Activated CD4-positive, alpha-beta T cell treated with anti-CD3 and anti-CD28 coated beads for 1 hour (primary cell): ENCODE results near the gene EPS8L1.
"Not testable (repeated sequence)": the region's sequence is repeated elsewhere in the genome, so short reads cannot be mapped to it uniquely, and the experiment has no call there.

Experiments
- DNase-seq: peaks from one replicate; pipeline ENCODE4 v3.0.0-alpha.2; 2020

EPS8L1 gene

DNA sequence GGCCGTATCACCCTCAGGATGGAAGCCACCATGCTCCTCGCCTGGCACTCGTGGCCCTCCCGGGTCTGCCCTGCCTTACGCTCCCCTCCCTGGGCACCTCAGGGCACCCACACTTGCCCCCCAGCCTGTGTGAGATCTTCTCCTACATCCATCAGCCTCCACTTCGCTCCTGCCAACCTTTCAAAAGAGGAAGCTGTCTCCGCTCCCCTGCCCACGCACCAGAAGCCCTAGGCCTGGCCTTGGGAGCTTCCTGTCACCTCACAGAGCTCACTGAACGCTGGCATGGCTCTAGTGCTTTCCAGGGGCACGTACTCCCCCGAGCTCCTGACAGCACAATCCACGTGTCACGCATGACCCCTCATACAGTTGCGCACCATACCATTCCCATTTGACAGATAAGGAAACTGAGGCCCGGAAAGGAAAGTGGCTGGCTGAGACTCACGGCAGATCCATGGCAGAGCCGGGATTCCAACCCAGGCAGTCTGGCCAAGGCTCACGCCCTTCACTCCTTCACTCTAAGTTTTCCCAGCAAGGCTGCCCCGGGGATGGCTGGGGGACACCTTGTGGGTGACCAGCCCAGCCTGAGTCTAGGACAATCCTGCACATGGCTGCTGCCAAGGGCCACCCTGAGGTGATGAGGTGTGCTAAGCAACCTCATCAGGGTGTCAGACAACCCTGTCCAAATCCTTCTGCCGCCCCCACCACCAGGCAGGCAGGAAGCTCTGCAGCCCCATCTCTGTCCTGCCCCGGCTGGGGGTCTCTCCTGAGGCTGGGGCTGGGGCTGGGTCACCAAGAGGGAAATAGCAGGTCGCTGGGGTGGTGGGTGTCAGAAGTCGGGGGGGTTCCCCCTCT, 22.4 kb downstream of the EPS8L1 start:
- DNase-seq: no peak

- no peak for DNase-seq
Observed at GRCh38 chr19:55098716-55099556, 23.3 kb downstream of the EPS8L1 start.

DNA sequence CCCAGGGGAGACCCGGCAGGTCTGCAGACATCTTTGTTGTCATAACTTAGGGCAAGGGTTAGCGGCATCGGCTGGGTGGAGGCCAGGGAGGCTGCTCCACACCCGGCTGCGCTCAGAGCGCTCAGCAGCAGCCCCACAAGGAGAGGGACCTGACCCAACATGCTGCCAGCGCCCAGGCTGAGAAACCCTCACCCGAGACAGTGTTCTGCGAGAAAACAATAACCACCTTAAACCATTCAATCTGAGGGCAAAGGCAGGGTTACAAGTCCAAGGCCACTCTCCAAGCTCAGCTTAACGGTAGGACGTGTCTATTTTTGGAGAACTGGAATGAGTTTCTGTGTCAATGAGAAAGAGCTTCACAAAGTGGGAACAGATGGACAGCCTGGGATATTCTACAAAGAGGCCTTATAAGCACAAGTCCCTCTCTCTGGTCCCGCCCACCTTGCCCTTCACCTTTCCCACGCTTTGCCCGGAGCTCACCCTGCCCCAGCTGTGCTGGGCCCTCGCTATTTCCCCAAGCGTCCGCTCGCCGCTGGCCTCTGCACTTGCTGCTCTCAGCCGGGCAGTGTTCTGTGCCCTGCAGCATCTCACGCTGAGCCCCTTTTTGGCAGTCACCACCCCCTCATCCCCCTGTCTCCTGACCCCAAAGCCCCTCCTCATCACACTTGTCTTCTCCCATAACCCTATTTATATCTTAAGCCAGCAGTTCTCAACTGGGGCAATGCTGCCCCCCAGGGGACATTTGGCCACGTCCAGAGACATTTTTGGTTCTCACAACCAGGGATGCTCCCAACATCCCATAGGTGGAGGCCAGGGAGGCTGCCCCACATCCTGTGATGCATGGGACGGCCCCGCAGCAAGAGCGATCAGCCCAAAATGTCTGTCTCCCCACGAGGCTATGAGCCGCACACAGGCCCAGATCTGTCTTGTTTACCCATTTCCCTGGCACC, 24.2 kb downstream of the EPS8L1 start:
- DNase-seq: no peak

DNA sequence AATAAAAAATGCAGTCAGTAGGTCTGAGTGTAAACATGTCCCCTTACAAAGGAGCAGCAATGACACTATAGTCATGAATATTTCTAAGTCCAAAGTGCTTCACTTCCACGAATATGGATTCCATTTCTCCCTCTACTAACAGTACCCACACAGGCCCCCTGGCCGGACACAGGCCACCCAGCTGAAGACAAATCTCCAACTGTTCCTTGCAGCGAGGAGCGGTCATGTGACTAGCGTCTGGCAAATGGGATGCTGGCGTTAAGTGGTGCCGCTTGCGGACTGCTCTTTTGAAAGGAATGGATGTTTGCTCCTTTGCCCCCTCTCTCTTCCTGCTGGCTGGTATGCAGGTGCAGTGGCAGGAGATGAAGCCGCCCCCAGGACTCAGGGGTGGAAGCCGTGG, 25.6 kb downstream of the EPS8L1 start:
- no peak for DNase-seq

- no peak for DNase-seq
Observed at GRCh38 chr19:55103190-55103589, 27.5 kb downstream of the EPS8L1 start.

- DNase-seq: no peak
Observed at GRCh38 chr19:55105237-55105636, 29.6 kb downstream of the EPS8L1 start.

GRCh38 chr19:55106591-55106990, 30.9 kb downstream of the EPS8L1 start:
- DNase-seq: no peak

DNA sequence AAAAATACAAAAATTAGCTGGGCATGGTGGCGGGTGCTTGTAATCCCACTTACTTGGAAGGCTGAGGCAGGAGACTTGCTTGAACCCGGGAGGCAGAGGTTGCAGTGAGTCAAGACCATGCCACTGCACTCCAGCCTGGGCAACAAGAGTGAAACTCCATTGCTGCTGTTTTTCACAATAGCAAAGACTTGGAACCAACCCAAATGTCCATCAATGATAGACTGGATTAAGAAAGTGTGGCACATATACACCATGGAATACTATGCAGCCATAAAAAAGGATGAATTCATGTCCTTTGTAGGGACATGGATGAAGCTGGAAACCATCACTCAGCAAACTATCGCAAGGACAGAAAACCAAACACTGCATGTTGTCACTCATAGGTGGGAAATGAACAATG, 31.6 kb downstream of the EPS8L1 start:
- not testable (repeated sequence) for DNase-seq

DNA sequence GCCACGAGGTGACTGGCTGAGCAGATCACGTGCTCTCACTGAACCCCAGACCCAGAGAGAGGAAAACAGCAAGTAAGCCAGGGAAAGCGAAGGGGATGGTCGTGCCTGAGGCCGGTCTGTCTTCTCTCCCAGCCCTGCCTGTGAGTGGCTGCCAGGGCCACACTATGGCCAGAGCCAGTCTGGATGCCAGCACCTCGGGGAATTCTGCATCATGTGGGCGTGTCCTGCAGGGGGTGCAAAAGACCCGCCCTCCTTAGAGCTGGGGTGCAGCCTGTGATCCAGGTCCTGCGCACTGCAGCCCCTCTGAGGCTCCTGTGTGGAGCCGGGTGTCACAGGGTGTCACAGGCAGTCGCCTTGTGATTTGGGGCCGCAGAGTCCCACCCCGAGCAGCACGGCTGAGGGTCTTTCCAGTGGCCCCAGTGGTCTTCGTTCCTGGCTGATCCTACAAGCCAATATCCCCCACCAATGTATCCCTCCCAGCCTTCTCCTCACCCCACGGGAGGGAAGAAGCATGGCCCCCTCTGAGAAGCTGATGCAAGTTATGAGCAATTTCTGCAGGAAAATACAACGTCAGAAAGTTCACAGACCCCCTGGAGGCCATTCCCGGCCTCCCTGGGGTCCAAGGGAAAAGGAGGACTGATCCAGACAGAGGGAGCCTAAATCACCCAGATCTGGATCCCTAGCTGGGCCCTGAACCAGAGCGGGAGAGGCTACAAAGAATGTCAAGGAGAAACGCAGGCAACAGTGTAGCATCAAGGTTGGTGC, 34.0 kb downstream of the EPS8L1 start:
- DNase-seq: no peak

DNA sequence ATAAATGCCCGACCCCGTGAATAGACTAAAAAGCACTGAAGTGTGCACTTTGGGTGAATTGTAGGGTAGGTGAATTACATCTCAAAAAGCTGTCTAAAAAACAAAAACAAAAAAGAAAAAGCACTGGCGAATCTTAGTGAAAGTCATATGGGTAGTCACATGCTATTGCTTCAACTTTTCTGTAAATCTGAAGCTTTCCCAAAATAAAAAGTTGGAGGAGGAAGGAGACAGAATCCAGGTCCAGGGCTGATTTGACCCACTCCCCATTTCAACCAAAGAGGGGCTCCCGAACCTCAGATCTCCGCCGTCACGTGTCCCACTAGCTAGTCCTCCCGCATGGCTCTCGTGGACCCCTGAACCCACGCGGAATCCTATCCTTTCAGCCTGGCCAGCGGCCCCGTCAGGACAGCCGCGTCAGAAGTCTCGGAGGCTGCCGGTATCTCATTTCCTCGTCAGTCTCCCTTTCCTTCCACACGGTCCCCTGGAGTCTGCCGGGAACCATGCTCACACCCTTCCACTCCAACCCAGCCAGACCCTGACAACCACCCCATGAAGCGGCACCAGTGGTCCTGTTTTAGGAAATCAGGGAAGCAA, 35.7 kb downstream of the EPS8L1 start:
- no peak for DNase-seq

DNA sequence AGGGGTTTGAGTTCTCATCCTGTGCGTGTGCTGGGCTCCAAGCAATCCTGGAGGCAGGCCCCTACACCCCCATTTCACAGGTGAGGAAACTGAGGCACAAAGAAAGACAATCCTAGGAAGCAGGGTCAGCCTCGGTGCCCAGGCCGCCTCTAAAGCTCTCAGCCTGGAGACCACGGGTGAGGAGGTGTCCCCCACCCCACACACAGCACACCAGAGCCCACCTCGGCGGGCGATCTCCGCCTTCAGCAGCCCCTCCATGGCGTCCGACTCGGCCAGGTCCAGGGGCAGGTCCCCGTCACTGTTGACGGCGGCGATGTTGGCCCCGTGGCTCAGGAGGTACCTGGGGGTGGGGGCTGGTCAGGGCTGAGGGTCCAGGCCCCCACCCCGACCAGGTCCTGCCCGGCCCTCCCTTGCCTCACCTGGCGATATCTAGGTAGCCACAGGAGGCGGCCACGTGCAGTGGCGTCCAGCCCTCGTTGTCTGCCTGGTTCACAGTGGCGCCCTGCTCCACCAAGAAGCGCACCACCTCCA, 36.6 kb downstream of the EPS8L1 start:
- DNase-seq: no peak

DNA sequence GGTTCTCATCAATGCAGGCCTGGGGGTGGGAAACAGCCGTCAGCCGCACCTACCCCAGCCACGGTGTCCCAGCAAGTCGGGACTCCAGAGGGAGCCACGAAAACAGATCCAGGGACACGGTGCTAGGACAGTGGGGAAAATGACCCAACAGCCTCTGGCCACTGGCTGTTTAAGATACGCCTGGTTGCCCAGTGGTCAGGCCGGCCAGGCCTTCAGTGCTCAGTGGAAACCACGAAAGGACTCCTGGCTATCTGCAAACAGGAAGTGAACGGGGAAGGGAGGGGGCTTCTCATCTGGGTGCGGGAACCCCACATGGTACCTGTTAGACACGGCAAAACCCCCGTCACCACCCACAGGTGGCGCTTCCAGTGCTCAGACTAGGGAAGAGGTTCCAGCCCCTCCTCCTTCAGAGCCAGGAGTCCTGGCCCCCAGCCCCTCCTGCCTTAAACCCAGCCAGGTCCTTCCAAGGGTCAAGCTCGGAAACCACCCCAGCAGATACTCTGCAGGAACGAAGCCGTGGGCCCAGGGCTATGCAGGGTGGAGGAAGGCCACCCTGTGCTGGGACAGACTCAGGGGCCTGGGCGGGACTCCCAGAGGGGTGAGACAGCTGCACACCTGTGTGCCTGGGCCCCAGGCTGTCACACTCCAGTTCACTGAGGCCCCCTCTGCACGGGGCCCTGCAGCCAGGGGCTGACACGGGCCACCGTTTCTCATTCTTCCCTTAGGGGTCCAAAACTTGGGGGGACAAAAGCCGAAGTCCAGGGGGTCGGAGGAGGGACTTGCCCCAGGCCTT, 37.3 kb downstream of the EPS8L1 start:
- no peak for DNase-seq

- no peak for DNase-seq
Observed at GRCh38 chr19:55113570-55114039, 37.9 kb downstream of the EPS8L1 start.

DNA sequence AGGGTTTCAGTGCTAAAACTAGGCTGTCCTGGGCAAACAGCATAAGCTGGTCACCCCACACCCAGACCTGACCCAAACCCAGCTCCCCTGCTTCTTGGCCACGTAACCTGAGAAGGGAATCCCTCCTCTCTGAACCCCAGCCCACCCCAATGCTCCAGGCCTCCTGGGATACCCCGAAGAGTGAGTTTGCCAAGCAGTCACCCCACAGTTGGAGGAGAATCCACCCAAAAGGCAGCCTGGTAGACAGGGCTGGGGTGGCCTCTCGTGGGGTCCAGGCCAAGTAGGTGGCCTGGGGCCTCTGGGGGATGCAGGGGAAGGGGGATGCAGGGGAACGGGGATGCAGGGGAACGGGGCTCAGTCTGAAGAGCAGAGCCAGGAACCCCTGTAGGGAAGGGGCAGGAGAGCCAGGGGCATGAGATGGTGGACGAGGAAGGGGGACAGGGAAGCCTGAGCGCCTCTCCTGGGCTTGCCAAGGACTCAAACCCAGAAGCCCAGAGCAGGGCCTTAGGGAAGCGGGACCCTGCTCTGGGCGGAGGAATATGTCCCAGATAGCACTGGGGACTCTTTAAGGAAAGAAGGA, 39.0 kb downstream of the EPS8L1 start:
- no peak for DNase-seq

DNA sequence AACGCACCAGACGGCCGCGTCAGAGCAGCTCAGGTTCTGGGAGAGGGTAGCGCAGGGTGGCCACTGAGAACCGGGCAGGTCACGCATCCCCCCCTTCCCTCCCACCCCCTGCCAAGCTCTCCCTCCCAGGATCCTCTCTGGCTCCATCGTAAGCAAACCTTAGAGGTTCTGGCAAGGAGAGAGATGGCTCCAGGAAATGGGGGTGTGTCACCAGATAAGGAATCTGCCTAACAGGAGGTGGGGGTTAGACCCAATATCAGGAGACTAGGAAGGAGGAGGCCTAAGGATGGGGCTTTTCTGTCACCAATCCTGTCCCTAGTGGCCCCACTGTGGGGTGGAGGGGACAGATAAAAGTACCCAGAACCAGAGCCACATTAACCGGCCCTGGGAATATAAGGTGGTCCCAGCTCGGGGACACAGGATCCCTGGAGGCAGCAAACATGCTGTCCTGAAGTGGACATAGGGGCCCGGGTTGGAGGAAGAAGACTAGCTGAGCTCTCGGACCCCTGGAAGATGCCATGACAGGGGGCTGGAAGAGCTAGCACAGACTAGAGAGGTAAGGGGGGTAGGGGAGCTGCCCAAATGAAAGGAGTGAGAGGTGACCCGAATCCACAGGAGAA, 39.9 kb downstream of the EPS8L1 start:
- DNase-seq: no peak

DNA sequence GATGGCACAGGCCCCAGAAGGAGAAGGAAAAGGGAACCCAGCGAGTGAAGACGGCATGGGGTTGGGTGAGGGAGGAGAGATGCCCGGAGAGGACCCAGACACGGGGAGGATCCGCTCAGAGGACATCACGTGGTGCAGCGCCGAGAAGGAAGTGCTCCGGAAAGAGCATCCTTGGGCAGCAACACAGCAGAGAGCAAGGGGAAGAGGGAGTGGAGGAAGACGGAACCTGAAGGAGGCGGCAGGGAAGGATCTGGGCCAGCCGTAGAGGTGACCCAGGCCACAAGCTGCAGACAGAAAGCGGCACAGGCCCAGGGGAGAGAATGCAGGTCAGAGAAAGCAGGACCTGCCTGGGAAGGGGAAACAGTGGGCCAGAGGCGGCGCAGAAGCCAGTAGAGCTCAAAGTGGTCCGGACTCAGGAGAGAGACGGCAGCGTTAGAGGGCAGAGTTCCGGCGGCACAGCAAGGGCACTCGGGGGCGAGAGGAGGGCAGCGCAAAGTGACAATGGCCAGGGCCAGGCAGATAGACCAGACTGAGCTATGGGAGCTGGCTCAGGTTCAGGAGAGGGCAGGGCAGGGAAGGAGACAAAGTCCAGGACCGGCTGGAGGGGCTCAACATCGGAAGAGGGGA, 40.7 kb downstream of the EPS8L1 start:
- no peak for DNase-seq

DNA sequence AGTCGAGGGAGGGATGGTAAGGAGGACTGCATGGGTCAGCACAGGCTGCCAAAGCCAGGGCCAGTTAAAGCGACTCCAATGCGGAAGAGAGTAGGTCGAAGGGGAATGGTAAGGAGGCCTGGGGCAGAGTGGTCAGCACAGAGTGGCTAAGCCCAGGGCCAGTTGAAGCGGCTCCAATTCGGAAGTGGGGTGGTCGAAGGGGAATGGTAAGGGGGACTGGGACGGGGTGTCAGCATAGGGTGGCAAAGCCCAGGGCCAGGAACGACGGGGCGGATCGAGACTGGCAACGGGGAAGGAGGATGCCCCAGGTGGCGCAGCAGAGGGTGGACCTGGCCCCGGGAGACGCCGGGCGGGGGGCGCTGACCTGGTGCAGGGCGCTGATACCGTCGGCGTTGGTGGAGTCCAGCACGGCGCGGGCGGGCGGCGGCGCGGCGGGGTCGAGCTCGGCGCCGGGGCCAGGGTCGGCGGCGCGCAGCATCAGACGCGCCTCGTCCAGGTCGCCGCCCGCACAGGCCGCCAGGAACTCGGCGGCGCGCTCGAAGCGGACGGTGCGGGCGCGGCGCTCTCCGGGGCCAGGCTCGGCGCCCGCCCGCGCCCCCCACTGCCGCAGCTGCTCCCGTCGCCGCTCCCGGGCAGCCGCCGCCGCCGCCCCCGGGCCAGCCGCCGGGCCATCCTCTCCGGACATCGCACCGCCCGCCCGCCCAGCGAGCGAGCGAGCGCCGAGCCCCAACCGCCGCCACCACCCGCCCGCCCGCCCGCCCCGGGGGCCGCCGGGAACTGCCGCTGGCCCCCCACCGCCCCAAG, 41.4 kb downstream of the EPS8L1 start, which contains the start of gene PPP1R12C:
PPP1R12C (minus strand) TSS at position 779 of the 804 bp plus-strand sequence; CDS start at position 685, 94 bp downstream.
- no peak for DNase-seq
